Measurements from ENCODE around the gene ARHGEF6. TPM values are rescaled to one million over a fixed set of nuclear protein-coding genes. Genes with fewer than 3 reads are reported as not detected.

ARHGEF6 gene
- total and polyA plus RNA-seq, 2 experiments from 2014 or later: 4.3 to 7.7 TPM

GRCh38 chrX:136646602-136647239 is 134.0 kb downstream of the ARHGEF6 start:
- H3K36me3 ChIP-seq (ENCODE audit: low read depth): no peaks in the 10 kb centered on the region
- TF ChIP-seq EZH2phosphoT487 (IDR thresholded peaks at IDR 0.05; ENCODE audit: insufficient read depth, low read depth) (no peak), EZH2 (IDR thresholded peaks at IDR 0.05; ENCODE audit: insufficient read depth, poor library complexity, severe bottlenecking) (no peak)
- H4K20me1 ChIP-seq (ENCODE audit: insufficient read depth): no peaks in the 10 kb centered on the region
- H3K4me2 ChIP-seq (ENCODE audit: unreplicated experiment): no peak overlapping the region
- H3K79me2 ChIP-seq (ENCODE audit: insufficient read depth): no peaks in the 10 kb centered on the region
- DNase-seq: no peak
- H3K4me1 ChIP-seq (ENCODE audit: insufficient read depth): no peaks in the 10 kb centered on the region
- H2AFZ ChIP-seq: no peak overlapping the region
- 54% methylated on average over 5 of the region's 5 CpGs for WGBS, 2 experiments (ENCODE audit: low coverage in 1 of 2, low lambda C conversion rate in 2 of 2, missing lambda C conversion rate in 2 of 2)
- H3K9me3 ChIP-seq (ENCODE audit: low read depth): no peaks in the 10 kb centered on the region
- H3K9me2 ChIP-seq (ENCODE audit: insufficient read depth): no peaks in the 10 kb centered on the region
- H3K4me3 ChIP-seq: no peak overlapping the region
- in situ Hi-C loops (cut with MboI): no loop called here
- no peaks in the 10 kb centered on the region for H3K27me3 ChIP-seq (replicated peaks; ENCODE audit: insufficient read depth)
- H3K9ac ChIP-seq: no peak overlapping the region
- H3K27ac ChIP-seq: no peak overlapping the region
- no peaks in the 10 kb centered on the region for H3F3A ChIP-seq (ENCODE audit: insufficient read depth)

GRCh38 chrX:136643243-136643642 is 137.5 kb downstream of the ARHGEF6 start:
- no peaks in the 10 kb centered on the region for H3F3A ChIP-seq (ENCODE audit: insufficient read depth)
- no peak for DNase-seq
- 93 to 100% methylated on average over 1 of the region's 1 CpG for WGBS, 2 experiments (ENCODE audit: low coverage in 1 of 2, low lambda C conversion rate in 2 of 2, missing lambda C conversion rate in 2 of 2)

GRCh38 chrX:136639506-136640176 is 141.1 kb downstream of the ARHGEF6 start:
- Histone ChIP-seq H3K27me3 (replicated peaks; ENCODE audit: insufficient read depth) (no peaks in the 10 kb centered on the region), H3K9ac (no peak overlapping the region), H2AFZ (no peak overlapping the region; the same call in 1 of the 2 replicates), H3K4me2 (ENCODE audit: unreplicated experiment) (no peak overlapping the region), H3K9me2 (ENCODE audit: insufficient read depth) (no peaks in the 10 kb centered on the region), H3K36me3 (ENCODE audit: low read depth) (no peaks in the 10 kb centered on the region), H3F3A (ENCODE audit: insufficient read depth) (no peaks in the 10 kb centered on the region), H3K79me2 (ENCODE audit: insufficient read depth) (no peaks in the 10 kb centered on the region), H3K27ac (no peak overlapping the region), H4K20me1 (ENCODE audit: insufficient read depth) (no peaks in the 10 kb centered on the region), H3K9me3 (ENCODE audit: low read depth) (no peaks in the 10 kb centered on the region), H3K4me3 (no peak overlapping the region), H3K4me1 (ENCODE audit: insufficient read depth) (peaks cover 4% of the 10 kb centered on the region; the same call in 1 of the 2 replicates)
- 44 to 52% methylated on average over 7 to 8 of the region's 8 CpGs for WGBS, 2 experiments (ENCODE audit: low coverage in 1 of 2, low lambda C conversion rate in 2 of 2, missing lambda C conversion rate in 2 of 2)
- in situ Hi-C loops (cut with MboI): no loop called here
- DNase-seq: peak; percentile 76
- no peak for TF ChIP-seq EZH2 (IDR thresholded peaks at IDR 0.05; ENCODE audit: insufficient read depth, poor library complexity, severe bottlenecking)
- no peak for TF ChIP-seq EZH2phosphoT487 (IDR thresholded peaks at IDR 0.05; ENCODE audit: insufficient read depth, low read depth)

More at GRCh38 chrX:136643243-136643642, 137.5 kb downstream of the ARHGEF6 start:
- peaks cover 4% of the 10 kb centered on the region; the same call in 1 of the 2 replicates for H3K4me1 ChIP-seq (ENCODE audit: insufficient read depth)
- in situ Hi-C loops (cut with MboI): no loop called here
- H3K79me2 ChIP-seq (ENCODE audit: insufficient read depth): no peaks in the 10 kb centered on the region
- no peak overlapping the region for H3K4me2 ChIP-seq (ENCODE audit: unreplicated experiment)
- TF ChIP-seq EZH2phosphoT487 (IDR thresholded peaks at IDR 0.05; ENCODE audit: insufficient read depth, low read depth) (no peak), EZH2 (IDR thresholded peaks at IDR 0.05; ENCODE audit: insufficient read depth, poor library complexity, severe bottlenecking) (no peak)
- no peaks in the 10 kb centered on the region for H3K27me3 ChIP-seq (replicated peaks; ENCODE audit: insufficient read depth)
- no peak overlapping the region for H3K4me3 ChIP-seq
- no peak overlapping the region for H3K9ac ChIP-seq
- no peaks in the 10 kb centered on the region for H3K9me2 ChIP-seq (ENCODE audit: insufficient read depth)
- no peaks in the 10 kb centered on the region for H3K9me3 ChIP-seq (ENCODE audit: low read depth)
- no peaks in the 10 kb centered on the region for H3K36me3 ChIP-seq (ENCODE audit: low read depth)
- no peaks in the 10 kb centered on the region for H4K20me1 ChIP-seq (ENCODE audit: insufficient read depth)
- H2AFZ ChIP-seq: no peak overlapping the region
- H3K27ac ChIP-seq: no peak overlapping the region

GRCh38 chrX:136636121-136636520 is 144.6 kb downstream of the ARHGEF6 start:
- no peak for TF ChIP-seq EZH2phosphoT487 (IDR thresholded peaks at IDR 0.05; ENCODE audit: insufficient read depth, low read depth)
- no peak for TF ChIP-seq EZH2 (IDR thresholded peaks at IDR 0.05; ENCODE audit: insufficient read depth, poor library complexity, severe bottlenecking)
- Histone ChIP-seq H3K27me3 (replicated peaks; ENCODE audit: insufficient read depth) (no peaks in the 10 kb centered on the region), H3K79me2 (ENCODE audit: insufficient read depth) (no peaks in the 10 kb centered on the region), H3K4me1 (ENCODE audit: insufficient read depth) (peaks cover 4% of the 10 kb centered on the region; the same call in 1 of the 2 replicates), H3K9me3 (ENCODE audit: low read depth) (no peaks in the 10 kb centered on the region), H4K20me1 (ENCODE audit: insufficient read depth) (no peaks in the 10 kb centered on the region), H3K9ac (no peak overlapping the region), H3K4me2 (ENCODE audit: unreplicated experiment) (no peak overlapping the region), H3K36me3 (ENCODE audit: low read depth) (no peaks in the 10 kb centered on the region), H2AFZ (no peak overlapping the region), H3K4me3 (no peak overlapping the region), H3F3A (ENCODE audit: insufficient read depth) (no peaks in the 10 kb centered on the region), H3K27ac (no peak overlapping the region), H3K9me2 (ENCODE audit: insufficient read depth) (no peaks in the 10 kb centered on the region)
- in situ Hi-C loops (cut with MboI): no loop called here
- no peak for DNase-seq
- WGBS, 2 experiments (ENCODE audit: low coverage in 1 of 2, low lambda C conversion rate in 2 of 2, missing lambda C conversion rate in 2 of 2): 0 to 67% methylated on average over 1 to 2 of the region's 3 CpGs
